ENCODE data around the gene PUSL1. TPM values are rescaled to one million over a fixed set of nuclear protein-coding genes. Genes with fewer than 3 reads are reported as not detected.

Gene PUSL1
- polyA plus RNA-seq, 2 of the 4 experiments (the other 2 are of a cell fraction): 7.4 to 14.6 TPM

- H3K4me2 ChIP-seq: no peak overlapping the region
- no peak overlapping the region for H3K4me3 ChIP-seq
- H3K27ac ChIP-seq: peak overlapping the region in 1 of 2 experiments; percentile 10; a peak in 1 of 6 replicates
- 37% methylated on average over 7 of the region's 26 CpGs for WGBS (ENCODE audit: missing lambda C conversion rate)
- ChIA-PET CTCF (interaction anchor here (1.3 to 3.3 kb wide), 2 partner anchors 9 to 159 kb away, joined by 4 to 15 read pairs; no protein-coding TSS in a partner anchor), POLR2A (interaction anchor here (1.0 to 1.2 kb wide), 2 partner anchors 8 to 11 kb away, joined by 3 to 5 read pairs; partner anchors contain the start of gene UBE2J2)
- FAIRE-seq (no peak), DNase-seq (ENCODE audit: low read depth in 1 of 2, low spot score in 1 of 2) (peak in 1 of 2 experiments; percentile 59), ATAC-seq (peak; percentile 40 to 61)
- H3K9me3 ChIP-seq: no peaks in the 10 kb centered on the region
- H3K4me1 ChIP-seq: peaks cover 8% of the 10 kb centered on the region; the same call in 2 of the 3 replicates
- TF ChIP-seq, protein P1, sequence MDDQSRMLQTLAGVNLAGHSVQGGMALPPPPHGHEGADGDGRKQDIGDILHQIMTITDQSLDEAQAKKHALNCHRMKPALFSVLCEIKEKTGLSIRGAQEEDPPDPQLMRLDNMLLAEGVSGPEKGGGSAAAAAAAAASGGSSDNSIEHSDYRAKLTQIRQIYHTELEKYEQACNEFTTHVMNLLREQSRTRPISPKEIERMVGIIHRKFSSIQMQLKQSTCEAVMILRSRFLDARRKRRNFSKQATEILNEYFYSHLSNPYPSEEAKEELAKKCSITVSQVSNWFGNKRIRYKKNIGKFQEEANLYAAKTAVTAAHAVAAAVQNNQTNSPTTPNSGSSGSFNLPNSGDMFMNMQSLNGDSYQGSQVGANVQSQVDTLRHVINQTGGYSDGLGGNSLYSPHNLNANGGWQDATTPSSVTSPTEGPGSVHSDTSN (IDR thresholded peaks at IDR 0.05): no peak
- no peak for TF ChIP-seq BCL3 (IDR thresholded peaks at IDR 0.05)
- no peak for TF ChIP-seq POLR2AphosphoS2 (conservative IDR thresholded peaks at IDR 0.05; ENCODE audit: low read length)
- TF ChIP-seq FOXS1 (CRISPR knock-in tag; IDR thresholded peaks at IDR 0.05): no peak
- TF ChIP-seq FOSL2 (IDR thresholded peaks at IDR 0.05): no peak
- TF ChIP-seq FOSL2 (CRISPR knock-in tag; IDR thresholded peaks at IDR 0.05): peak; percentile 63
- no peak for TF ChIP-seq NFE2L2 (conservative IDR thresholded peaks at IDR 0.05; ENCODE audit: low read length)
- peak; percentile 89 for TF ChIP-seq ZFP36 (IDR thresholded peaks at IDR 0.05; ENCODE audit: borderline replicate concordance, partially characterized antibody)
Observed at GRCh38 chr1:1281533-1282321, 26.7 kb upstream of the PUSL1 start.

GRCh38 chr1:1282998-1283397 is 25.4 kb upstream of the PUSL1 start:
- POLR2A ChIA-PET: no interaction called here
- no peak overlapping the region for H3K27ac ChIP-seq
- H3K4me2 ChIP-seq: no peak overlapping the region
- no peak overlapping the region for H3K4me3 ChIP-seq
- CTCF ChIA-PET: interaction anchor here (3.3 kb wide), 1 partner anchor 161 kb away, joined by 15 read pairs; no protein-coding TSS in a partner anchor
- TF ChIP-seq POLR2A (IDR thresholded peaks at IDR 0.05; ENCODE audit: low read length) (no peak), FOXS1 (CRISPR knock-in tag; IDR thresholded peaks at IDR 0.05) (no peak), TP53 (CRISPR knock-in tag; IDR thresholded peaks at IDR 0.05) (no peak)
- H3K9me3 ChIP-seq: no peaks in the 10 kb centered on the region
- DNase-seq (ENCODE audit: low read depth in 1 of 2, low spot score in 1 of 2) (no peak), FAIRE-seq (no peak), ATAC-seq (no peak)
- 93% methylated on average over 10 of the region's 14 CpGs for WGBS (ENCODE audit: missing lambda C conversion rate)
- H3K4me1 ChIP-seq: peaks cover 8% of the 10 kb centered on the region; the same call in 2 of the 3 replicates

- CTCF ChIA-PET: interaction anchor here (3.3 kb wide), 1 partner anchor 161 kb away, joined by 15 read pairs; no protein-coding TSS in a partner anchor
- POLR2A ChIA-PET: no interaction called here
- Histone ChIP-seq H3K4me1 (peaks cover 8% of the 10 kb centered on the region; the same call in 2 of the 3 replicates), H3K4me2 (no peak overlapping the region), H3K9me3 (no peaks in the 10 kb centered on the region), H3K4me3 (no peak overlapping the region), H3K27ac (no peak overlapping the region)
- ATAC-seq: peak in 1 of 2 experiments; percentile 37; a peak in 4 of 6 replicates
- WGBS (ENCODE audit: missing lambda C conversion rate): 0% methylated on average over 1 of the region's 9 CpGs
- peak in 1 of 2 experiments; percentile 76 for DNase-seq (ENCODE audit: low read depth in 1 of 2, low spot score in 1 of 2)
- no peak for TF ChIP-seq RNF2 (IDR thresholded peaks at IDR 0.05; ENCODE audit: borderline replicate concordance, low read depth)
- TF ChIP-seq MYC (IDR thresholded peaks at IDR 0.05; ENCODE audit: borderline replicate concordance, low read length): no peak
- TF ChIP-seq FOXS1 (CRISPR knock-in tag; IDR thresholded peaks at IDR 0.05): no peak
- TF ChIP-seq, protein P2, sequence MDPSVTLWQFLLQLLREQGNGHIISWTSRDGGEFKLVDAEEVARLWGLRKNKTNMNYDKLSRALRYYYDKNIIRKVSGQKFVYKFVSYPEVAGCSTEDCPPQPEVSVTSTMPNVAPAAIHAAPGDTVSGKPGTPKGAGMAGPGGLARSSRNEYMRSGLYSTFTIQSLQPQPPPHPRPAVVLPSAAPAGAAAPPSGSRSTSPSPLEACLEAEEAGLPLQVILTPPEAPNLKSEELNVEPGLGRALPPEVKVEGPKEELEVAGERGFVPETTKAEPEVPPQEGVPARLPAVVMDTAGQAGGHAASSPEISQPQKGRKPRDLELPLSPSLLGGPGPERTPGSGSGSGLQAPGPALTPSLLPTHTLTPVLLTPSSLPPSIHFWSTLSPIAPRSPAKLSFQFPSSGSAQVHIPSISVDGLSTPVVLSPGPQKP (IDR thresholded peaks at IDR 0.05; ENCODE audit: low read depth, low read length): no peak
- TF ChIP-seq KDM5A (IDR thresholded peaks at IDR 0.05): no peak
- TF ChIP-seq, protein P3, sequence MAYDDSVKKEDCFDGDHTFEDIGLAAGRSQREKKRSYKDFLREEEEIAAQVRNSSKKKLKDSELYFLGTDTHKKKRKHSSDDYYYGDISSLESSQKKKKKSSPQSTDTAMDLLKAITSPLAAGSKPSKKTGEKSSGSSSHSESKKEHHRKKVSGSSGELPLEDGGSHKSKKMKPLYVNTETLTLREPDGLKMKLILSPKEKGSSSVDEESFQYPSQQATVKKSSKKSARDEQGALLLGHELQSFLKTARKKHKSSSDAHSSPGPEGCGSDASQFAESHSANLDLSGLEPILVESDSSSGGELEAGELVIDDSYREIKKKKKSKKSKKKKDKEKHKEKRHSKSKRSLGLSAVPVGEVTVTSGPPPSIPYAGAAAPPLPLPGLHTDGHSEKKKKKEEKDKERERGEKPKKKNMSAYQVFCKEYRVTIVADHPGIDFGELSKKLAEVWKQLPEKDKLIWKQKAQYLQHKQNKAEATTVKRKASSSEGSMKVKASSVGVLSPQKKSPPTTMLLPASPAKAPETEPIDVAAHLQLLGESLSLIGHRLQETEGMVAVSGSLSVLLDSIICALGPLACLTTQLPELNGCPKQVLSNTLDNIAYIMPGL (CRISPR knock-in tag; IDR thresholded peaks at IDR 0.05; ENCODE audit: borderline replicate concordance): no peak
- TF ChIP-seq ZSCAN20 (CRISPR knock-in tag; IDR thresholded peaks at IDR 0.05): no peak
- no peak for TF ChIP-seq USF2 (IDR thresholded peaks at IDR 0.05)
- no peak for TF ChIP-seq HEYL (CRISPR knock-in tag; IDR thresholded peaks at IDR 0.05)
- no peak for TF ChIP-seq TP53 (CRISPR knock-in tag; IDR thresholded peaks at IDR 0.05)
- FAIRE-seq: no peak
Observed at GRCh38 chr1:1283821-1284220, 24.6 kb upstream of the PUSL1 start.
